ENCODE data around the gene MAEA. TPM values are rescaled to one million over a fixed set of nuclear protein-coding genes. Genes with fewer than 3 reads are reported as not detected.

Gene MAEA
- total RNA-seq, 1 donor from 2014 or later: 63.2 TPM

DNA sequence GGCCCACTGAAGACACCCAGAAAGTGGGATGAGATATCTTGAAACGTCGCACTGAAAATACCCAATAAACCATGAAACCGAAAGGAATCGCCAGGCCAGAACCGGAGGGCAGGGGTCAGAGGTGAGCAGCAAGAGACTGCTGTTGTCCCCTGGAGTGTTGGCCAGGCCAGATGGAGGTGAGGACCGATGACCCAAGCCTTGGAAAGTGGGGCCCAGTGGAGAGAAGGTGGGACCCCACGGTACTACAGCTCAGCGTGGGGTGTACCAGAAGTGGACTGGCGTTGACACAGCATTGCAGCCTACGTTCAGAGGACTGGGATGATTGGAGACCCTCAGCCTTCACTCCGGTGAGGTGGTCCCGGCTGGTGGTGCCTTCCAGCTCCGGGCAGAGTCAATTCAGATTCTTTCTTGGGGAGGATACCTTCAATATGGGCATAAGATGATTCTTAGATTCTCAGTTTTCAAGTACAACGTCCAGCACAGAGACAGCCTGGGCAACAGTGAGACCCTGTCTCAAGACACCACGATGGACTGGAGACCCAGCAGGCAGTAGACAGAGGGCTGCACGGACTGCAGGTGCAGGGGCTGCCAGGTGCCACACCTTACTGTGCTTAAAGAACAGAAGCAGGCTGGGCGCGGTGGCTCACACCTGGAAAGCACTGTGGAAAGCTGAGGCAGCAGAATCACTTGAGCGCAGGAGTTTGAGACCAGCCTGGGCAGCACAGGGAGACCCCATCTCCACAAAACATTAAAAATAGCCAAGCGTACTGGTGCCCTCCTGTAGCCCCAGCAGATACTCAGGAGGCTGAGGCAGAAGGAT lies 23.3 kb downstream of the MAEA start:
- Histone ChIP-seq H3K4me1 (peaks cover 28% of the 10 kb centered on the region), H3K36me3 (peaks cover 50% of the 10 kb centered on the region), H3K9me3 (no peaks in the 10 kb centered on the region), H3K4me3 (no peak overlapping the region), H3K27me3 (no peaks in the 10 kb centered on the region), H3K27ac (no peak overlapping the region)
- no peak for DNase-seq
- TF ChIP-seq, protein P1, sequence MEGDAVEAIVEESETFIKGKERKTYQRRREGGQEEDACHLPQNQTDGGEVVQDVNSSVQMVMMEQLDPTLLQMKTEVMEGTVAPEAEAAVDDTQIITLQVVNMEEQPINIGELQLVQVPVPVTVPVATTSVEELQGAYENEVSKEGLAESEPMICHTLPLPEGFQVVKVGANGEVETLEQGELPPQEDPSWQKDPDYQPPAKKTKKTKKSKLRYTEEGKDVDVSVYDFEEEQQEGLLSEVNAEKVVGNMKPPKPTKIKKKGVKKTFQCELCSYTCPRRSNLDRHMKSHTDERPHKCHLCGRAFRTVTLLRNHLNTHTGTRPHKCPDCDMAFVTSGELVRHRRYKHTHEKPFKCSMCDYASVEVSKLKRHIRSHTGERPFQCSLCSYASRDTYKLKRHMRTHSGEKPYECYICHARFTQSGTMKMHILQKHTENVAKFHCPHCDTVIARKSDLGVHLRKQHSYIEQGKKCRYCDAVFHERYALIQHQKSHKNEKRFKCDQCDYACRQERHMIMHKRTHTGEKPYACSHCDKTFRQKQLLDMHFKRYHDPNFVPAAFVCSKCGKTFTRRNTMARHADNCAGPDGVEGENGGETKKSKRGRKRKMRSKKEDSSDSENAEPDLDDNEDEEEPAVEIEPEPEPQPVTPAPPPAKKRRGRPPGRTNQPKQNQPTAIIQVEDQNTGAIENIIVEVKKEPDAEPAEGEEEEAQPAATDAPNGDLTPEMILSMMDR (IDR thresholded peaks at IDR 0.05): no peak
- no peak for ATAC-seq
- intact Hi-C loops (cut with DNase I): no loop called here

DNA sequence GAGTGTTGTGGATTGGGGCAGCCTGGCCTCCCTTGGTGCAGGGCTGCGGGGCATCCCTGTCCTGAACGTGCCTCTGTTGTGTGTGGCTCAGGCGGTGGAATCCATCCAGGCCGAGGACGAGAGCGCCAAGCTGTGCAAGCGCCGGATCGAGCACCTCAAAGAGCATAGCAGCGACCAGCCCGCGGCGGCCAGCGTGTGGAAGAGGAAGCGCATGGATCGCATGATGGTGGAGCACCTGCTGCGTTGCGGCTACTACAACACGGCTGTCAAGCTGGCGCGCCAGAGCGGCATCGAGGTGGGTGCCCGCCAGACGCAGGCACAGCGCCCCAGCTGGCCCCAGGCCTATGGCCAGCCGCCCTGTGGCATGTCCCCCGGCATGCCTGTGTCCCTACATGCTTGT lies 25.6 kb downstream of the MAEA start:
- peaks cover 64% of the 10 kb centered on the region for H3K36me3 ChIP-seq

DNA sequence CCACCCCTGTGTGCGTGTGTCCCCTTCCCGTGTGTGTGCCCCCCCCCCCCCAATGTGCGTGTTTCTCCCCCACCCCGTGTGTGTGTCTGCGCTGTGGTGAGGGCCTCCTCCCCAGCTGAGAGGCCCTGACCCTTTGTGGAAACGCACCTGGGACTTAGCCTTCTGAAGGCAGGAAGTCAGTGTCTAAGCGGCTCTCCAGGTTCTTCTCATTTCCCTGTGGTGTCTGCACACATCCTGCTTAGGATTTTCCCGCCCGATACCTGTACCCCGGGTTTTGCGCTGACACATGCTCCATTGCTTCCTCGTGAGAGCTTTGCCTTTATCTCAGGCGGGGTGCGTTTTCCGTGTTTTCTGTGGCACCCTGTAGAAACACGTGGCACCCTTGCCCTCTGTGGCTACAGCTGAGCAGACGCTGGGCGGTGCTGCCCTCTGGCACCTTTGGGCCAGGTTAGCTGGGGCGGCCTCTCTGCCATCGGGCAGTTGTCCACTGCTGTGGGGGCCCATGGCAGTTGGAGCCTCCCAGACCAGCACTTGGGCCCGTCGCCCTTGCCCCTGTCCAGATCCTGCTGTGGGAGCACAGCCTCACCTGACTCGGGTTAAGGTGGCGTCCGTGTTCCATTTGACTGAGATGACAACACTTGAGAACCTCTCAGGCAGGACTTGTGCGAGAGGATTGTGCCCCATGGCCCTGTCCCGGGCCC lies 26.3 kb downstream of the MAEA start:
- no peaks in the 10 kb centered on the region for H3K9me3 ChIP-seq
- DNase-seq (no peak), ATAC-seq (no peak)
- H3K36me3 ChIP-seq: peaks cover 64% of the 10 kb centered on the region
- H3K4me3 ChIP-seq: no peak overlapping the region
- no peaks in the 10 kb centered on the region for H3K4me1 ChIP-seq
- H3K27ac ChIP-seq: no peak overlapping the region
- intact Hi-C loops (cut with DNase I): no loop called here
- H3K27me3 ChIP-seq: no peaks in the 10 kb centered on the region
- TF ChIP-seq, protein P1 (IDR thresholded peaks at IDR 0.05): no peak

More for the DNA sequence above, 25.6 kb downstream of the MAEA start:
- Histone ChIP-seq H3K9me3 (no peaks in the 10 kb centered on the region), H3K4me3 (no peak overlapping the region), H3K27ac (no peak overlapping the region), H3K27me3 (no peaks in the 10 kb centered on the region), H3K4me1 (peaks cover 6% of the 10 kb centered on the region)
- TF ChIP-seq, protein P1 (IDR thresholded peaks at IDR 0.05): no peak
- intact Hi-C loops (cut with DNase I): no loop called here
- DNase-seq: no peak
- ATAC-seq: no peak

DNA sequence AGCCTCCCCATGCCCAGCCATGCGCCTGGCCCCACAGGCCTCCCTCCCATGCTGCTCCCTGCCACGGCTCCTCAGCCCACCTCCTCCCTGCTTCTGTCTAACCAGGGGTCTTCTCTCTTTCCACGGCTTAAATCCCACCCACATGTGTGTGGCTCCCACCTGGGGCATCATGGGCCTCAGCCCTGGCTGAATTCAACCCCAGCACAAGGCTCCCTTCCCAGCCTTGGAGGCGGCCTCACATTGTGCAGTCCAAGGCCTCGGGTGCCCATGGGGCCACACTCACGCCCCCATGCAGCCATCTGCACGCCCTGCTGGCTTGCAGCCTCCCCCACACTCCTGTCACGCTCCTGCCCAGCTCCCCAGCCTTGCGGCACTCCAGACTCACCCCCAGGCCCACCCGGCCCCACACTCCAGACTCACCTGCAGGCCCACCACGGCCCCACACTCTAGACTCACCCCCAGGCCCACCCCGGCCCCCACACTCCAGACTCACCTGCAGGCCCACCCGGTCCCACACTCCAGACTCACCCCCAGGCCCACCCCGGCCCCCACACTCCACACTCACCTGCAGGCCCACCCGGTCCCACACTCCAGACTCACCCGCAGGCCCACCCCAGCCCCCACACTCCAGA lies 27.0 kb downstream of the MAEA start:
- H3K36me3 ChIP-seq: peaks cover 64% of the 10 kb centered on the region
- no peaks in the 10 kb centered on the region for H3K27me3 ChIP-seq
- intact Hi-C loops (cut with DNase I): no loop called here
- ATAC-seq (no peak), DNase-seq (no peak)
- H3K9me3 ChIP-seq: no peaks in the 10 kb centered on the region
- no peaks in the 10 kb centered on the region for H3K4me1 ChIP-seq
- H3K27ac ChIP-seq: no peak overlapping the region
- H3K4me3 ChIP-seq: no peak overlapping the region
- TF ChIP-seq, protein P1 (IDR thresholded peaks at IDR 0.05): no peak

DNA sequence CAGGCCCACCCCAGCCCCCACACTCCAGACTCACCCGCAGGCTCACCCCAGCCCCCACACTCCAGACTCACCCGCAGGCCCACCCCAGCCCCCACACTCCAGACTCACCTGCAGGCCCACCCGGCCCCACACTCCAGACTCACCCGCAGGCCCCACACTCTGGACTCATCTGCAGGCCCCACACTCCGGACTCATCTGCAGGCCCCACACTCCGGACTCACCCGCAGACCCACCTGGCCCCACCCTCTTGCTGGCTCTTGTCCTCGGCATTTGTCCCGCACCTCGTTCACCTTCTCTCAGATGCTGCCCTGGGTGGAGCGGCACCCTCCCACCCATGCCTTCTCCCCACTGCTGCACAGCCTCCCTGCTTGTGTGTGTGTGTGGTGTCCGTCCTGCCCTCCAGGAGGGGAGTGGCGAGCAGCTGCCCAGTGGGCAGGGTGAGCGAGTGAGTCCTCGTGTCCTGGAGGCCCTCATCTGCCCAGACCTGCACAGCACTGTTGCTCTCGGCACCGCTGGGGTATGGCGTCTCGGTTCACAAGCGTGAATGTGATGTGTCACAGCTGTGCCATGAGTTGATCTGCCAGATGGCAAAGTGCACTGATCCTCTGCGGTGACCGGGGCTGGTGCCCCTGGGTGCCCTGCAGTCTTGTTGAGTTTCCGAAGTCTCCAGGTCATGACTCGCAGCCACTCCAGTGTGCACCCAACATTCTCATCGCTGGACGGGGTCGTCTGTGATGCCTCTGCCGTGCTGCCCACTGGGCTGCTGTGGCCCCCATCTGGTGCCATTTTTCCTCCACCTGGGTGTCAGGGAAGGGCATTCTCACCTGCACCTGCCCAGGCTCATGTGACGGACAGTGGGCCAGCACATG lies 27.7 kb downstream of the MAEA start:
- TF ChIP-seq, protein P1 (IDR thresholded peaks at IDR 0.05): no peak
- Histone ChIP-seq H3K4me1 (no peaks in the 10 kb centered on the region), H3K4me3 (no peak overlapping the region), H3K9me3 (no peaks in the 10 kb centered on the region), H3K27ac (no peak overlapping the region), H3K27me3 (no peaks in the 10 kb centered on the region), H3K36me3 (peaks cover 64% of the 10 kb centered on the region)
- DNase-seq (no peak), ATAC-seq (no peak)
- intact Hi-C loops (cut with DNase I): no loop called here

Measured in upper lobe of right lung (tissue), 1 donor.